ENCODE measurements around the gene TBX19. TPM values are rescaled to one million over a fixed set of nuclear protein-coding genes. Genes with fewer than 3 reads are reported as not detected.

The TBX19 gene
- polyA plus RNA-seq (ENCODE audit: low read depth in 6 of 6) = 1 to 10 TPM in 5 of 6 donors, not detected in 1; 1.7 to 4.3 (median 2.3) TPM

DNA sequence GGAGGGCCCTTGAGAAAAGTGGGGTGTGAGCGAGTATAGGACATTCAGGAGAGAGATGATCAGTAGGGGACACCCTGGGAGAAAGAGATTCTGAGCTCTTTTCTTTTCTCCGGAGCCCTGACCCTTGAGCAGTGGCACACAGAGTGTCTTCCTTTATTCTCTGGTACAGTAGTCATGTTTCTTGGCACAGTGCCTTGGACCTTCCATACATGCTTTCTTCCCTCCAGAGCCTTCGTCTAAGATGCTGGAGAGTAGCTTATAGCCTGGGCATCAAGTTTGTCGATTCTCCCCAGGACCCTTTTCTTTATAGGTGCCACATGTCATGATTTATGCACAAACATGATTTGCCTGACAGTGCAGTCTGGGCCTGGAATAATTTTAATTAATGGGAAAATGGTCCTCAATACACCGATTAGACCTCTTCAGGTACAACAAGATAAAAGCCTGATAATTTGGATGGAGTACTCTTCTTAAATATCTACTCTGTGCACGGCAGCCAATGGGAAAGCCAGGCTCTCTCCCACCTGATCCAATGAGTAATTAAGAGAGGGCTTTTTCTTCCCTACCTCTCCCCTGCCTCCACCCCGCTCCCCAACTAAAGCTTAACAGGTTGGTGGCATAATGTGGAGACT, at the start of gene TBX19:
TSS of gene TBX19 (plus strand) at position 582 of the 632 bp plus-strand sequence. CDS start 214 bp downstream, outside the sequence.
- no peak for ATAC-seq (ENCODE audit: low read depth in 2 of 2)
- Mint-ChIP-seq H3K4me1 (peaks cover 2 to 9% (median 8%) of the 10 kb centered on the region in 3 donors), H3K27ac (peak within 1 kb of the TSS in 2 of 6 donors; percentile 3 to 49), H3K27me3 (no peaks in the 10 kb centered on the region), H3K36me3 (peaks cover 27% of the 10 kb centered on the region in 2 donors), H3K9me3 (peaks cover 0 to 17% (median 3%) of the 10 kb centered on the region in 7 donors), H3K4me3 (peak within 1 kb of the TSS in 1 of 8 donors; percentile 39)
- no peak for DNase-seq

DNA sequence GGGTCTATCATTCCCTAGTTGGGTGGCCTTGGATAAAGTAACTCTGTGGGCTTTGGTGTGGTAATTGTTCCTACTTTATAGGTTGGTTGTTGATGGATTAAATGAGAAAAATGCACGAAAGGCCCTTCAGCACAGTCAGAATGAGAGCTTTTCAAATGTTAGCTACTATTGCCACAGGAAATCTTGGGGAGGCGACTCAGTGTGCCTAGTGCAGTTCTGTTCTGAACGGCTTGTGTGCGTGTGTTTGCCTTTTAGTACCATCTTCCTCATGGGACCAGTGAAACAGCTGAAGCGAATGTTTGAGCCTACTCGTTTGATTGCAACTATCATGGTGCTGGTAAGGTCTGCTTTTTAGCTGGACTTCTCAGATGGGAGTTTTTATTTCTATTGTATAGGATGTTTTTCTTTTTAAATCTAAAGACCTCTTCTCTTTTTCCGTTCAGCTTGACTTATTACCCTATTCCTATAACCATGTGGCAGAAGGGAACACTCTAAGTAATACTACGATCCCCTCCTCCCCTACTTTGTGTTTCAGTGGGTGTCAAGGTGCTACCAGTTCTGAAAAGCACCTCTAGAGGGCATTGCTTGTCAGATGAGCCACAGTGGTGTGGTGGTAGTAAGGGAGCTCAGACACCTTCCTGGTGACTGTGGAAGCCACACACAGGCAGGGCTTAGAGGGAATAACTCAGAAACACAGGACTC, 45.7 kb upstream of the TBX19 start:
- H3K4me3 Mint-ChIP-seq = no peak overlapping the region
- peak; percentile 80 to 82 for ATAC-seq (ENCODE audit: low read depth in 2 of 2)
- H3K27me3 Mint-ChIP-seq = no peaks in the 10 kb centered on the region
- H3K27ac Mint-ChIP-seq = no peak overlapping the region
- no peaks in the 10 kb centered on the region for H3K9me3 Mint-ChIP-seq
- DNase-seq = no peak
- H3K36me3 Mint-ChIP-seq = peaks cover 39 to 46% of the 10 kb centered on the region in 2 donors
- peaks cover 37 to 51% (median 47%) of the 10 kb centered on the region in 3 donors for H3K4me1 Mint-ChIP-seq

DNA sequence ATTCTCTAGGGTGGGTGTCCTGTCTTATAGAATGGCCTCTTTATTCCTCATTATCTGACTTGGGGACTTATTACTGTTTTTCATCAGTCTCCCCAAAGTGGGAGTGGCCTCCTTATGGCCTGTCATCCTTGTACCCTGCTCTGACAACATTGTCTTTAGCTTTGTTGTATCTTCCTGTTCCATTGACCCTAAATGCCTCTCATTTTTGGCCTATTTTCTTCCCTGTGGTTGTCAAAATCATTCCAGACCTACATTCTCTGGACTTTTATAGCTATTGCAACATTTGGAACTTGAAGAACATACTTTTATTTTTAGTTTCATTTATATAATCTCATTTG, 45.2 kb upstream of the TBX19 start:
- no peaks in the 10 kb centered on the region for H3K27me3 Mint-ChIP-seq
- no peaks in the 10 kb centered on the region for H3K9me3 Mint-ChIP-seq
- H3K4me3 Mint-ChIP-seq = no peak overlapping the region
- H3K4me1 Mint-ChIP-seq = peaks cover 37 to 52% (median 42%) of the 10 kb centered on the region in 3 donors
- peak overlapping the region in 3 of 6 donors; percentile 16 to 69 (median 28) for H3K27ac Mint-ChIP-seq
- ATAC-seq (ENCODE audit: low read depth in 2 of 2) = no peak
- no peak for DNase-seq
- H3K36me3 Mint-ChIP-seq = peaks cover 43 to 51% of the 10 kb centered on the region in 2 donors

DNA sequence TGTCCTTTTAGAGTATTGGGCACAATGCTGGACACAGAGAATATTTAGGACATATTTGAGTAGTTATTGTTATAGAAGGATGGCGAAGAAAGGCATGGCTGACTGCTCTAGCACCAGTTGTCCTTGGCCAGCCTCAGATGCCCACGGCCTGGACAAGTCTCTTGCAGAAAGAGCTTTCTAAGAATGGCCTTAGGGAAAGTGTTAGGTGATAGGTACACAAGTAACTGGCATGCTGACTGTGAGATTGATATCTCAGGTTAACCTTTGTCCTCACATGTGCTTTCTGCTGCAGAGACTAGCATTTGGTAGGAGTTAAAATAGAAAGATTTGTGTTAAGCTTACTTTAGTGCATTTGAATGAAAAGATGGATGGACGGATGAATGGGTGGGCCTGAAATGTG, 44.7 kb upstream of the TBX19 start:
- Mint-ChIP-seq H3K4me1 (peaks cover 34 to 48% (median 37%) of the 10 kb centered on the region in 3 donors), H3K36me3 (peaks cover 43 to 51% of the 10 kb centered on the region in 2 donors), H3K27me3 (no peaks in the 10 kb centered on the region), H3K4me3 (no peak overlapping the region), H3K27ac (no peak overlapping the region), H3K9me3 (no peaks in the 10 kb centered on the region)
- ATAC-seq (ENCODE audit: low read depth in 2 of 2) (no peak), DNase-seq (no peak)

DNA sequence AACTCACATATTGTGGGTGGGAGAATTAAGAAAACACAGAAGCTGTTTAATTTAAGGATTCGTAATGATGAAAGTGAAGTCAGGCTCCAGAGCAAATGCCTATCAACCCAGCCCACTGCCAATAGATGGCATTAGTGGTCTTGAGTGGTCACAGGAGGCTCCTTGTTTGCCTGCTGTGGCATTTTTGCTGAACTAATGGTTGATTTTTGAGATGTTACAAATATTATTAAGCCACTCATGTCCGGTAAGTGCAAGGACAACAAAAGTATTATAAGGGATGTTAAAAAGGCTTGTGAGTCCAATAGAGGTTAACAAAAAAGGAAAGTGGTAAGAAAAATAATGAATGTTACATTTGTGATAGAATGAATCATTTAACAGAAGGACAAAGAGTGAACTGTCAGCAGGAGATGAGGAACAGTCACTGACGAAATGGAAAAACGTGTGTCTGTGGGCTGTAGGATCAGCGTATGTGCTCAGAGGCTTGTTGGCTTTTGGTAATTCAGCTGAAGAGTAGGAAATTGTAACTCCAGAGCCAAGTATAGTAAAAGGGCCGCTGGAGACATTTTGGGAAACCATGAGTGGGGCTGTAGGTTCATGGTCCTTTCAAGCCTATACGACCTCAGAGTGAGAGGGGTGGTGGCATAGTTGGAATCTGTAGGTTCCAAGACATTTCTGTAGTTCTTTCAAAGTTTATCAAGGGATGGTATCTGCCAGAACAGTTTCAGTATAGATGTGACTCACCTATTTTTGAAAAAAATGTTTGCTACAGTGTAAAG, 43.7 kb upstream of the TBX19 start:
- Mint-ChIP-seq H3K36me3 (peaks cover 43 to 51% of the 10 kb centered on the region in 2 donors), H3K27me3 (no peaks in the 10 kb centered on the region), H3K27ac (peak overlapping the region in 1 of 6 donors; percentile 28), H3K4me3 (no peak overlapping the region), H3K9me3 (no peaks in the 10 kb centered on the region), H3K4me1 (peaks cover 27 to 40% (median 30%) of the 10 kb centered on the region in 3 donors)
- no peak for DNase-seq
- ATAC-seq (ENCODE audit: low read depth in 2 of 2) = no peak

DNA sequence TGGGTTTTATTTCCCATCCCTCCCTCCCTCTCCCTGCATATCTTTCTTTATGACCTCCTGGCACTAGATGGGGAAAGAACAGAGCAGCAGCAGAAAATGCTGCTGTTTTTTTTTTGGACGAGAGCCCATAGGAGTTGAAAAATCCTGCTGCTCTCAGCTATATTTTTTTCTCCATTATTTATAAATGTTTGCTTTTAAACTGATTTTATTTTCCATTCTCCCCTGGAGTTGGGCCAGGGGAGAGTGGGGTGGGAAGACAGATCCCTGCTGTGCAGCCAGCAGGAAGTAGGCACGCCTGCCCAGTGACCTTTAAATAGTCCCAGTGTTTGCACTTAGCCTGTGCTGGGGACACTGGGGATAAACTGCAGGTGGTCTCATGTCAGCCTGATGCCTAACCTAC, 37.5 kb upstream of the TBX19 start:
- peak overlapping the region in 2 of 6 donors; percentile 65 to 79 for H3K27ac Mint-ChIP-seq

DNA sequence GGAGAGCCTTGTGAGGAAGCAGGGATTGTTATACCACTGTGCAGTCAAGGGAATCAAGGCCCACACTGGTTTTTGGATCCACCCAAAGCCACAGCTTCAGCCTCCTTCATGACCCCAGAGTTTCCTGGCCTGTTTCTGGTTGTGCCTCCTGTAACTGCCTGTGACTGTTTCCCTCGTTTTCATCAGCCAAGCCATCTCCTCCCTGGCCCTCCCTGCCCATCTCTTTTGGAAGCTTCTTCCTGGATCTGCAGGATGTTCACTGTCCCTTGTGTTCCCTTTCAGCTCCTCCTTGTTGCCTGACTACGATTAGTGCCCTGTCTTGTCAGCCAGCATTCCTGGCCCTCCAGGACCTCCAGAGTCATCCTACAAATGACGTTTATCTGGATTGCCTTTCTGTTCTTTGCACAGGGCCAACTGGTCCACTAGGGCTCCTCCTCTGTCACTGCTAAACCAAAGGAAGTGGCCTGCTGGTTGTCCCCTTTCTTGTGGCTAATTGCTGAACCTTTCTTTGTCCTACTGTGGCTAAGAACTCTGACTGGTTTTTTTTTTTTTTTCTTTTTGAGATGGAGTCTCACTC, 37.0 kb upstream of the TBX19 start:
- Mint-ChIP-seq H3K27ac (peak overlapping the region in 2 of 6 donors; percentile 79 to 94), H3K36me3 (peaks cover 29 to 36% of the 10 kb centered on the region in 2 donors), H3K27me3 (no peaks in the 10 kb centered on the region), H3K4me1 (peaks cover 12 to 39% (median 15%) of the 10 kb centered on the region in 3 donors), H3K4me3 (no peak overlapping the region), H3K9me3 (no peaks in the 10 kb centered on the region)
- ATAC-seq (ENCODE audit: low read depth in 2 of 2) (no peak), DNase-seq (no peak)

More for the DNA sequence above, 37.5 kb upstream of the TBX19 start:
- Mint-ChIP-seq H3K36me3 (peaks cover 29 to 34% of the 10 kb centered on the region in 2 donors), H3K27me3 (no peaks in the 10 kb centered on the region), H3K9me3 (no peaks in the 10 kb centered on the region), H3K4me1 (peaks cover 13 to 36% (median 13%) of the 10 kb centered on the region in 3 donors), H3K4me3 (no peak overlapping the region)
- DNase-seq (no peak), ATAC-seq (ENCODE audit: low read depth in 2 of 2) (no peak)

DNA sequence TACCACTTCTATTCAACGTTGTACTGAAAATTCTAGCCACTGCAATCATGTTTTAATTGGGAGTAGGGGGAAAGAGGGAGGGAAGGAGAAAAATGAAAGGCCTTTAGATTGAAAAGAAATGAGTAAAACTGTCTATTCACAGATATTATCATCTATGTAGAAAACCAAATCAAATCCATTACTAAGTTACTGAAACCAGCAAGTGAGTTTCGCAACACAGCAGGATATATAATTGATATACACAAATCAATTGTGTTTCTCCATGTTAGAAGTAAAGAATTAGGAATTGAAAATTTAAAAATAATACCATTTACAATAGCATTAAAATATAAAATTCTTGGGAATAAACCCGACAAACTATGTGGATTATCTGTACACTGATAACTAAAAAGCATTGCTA, 35.6 kb upstream of the TBX19 start:
- DNase-seq (no peak), ATAC-seq (ENCODE audit: low read depth in 2 of 2) (no peak)
- H3K27ac Mint-ChIP-seq = peak overlapping the region in 1 of 6 donors; percentile 3
- H3K9me3 Mint-ChIP-seq = no peaks in the 10 kb centered on the region
- peaks cover 13 to 37% (median 19%) of the 10 kb centered on the region in 3 donors for H3K4me1 Mint-ChIP-seq
- peaks cover 22 to 39% of the 10 kb centered on the region in 2 donors for H3K36me3 Mint-ChIP-seq
- no peak overlapping the region for H3K4me3 Mint-ChIP-seq
- H3K27me3 Mint-ChIP-seq = no peaks in the 10 kb centered on the region

DNA sequence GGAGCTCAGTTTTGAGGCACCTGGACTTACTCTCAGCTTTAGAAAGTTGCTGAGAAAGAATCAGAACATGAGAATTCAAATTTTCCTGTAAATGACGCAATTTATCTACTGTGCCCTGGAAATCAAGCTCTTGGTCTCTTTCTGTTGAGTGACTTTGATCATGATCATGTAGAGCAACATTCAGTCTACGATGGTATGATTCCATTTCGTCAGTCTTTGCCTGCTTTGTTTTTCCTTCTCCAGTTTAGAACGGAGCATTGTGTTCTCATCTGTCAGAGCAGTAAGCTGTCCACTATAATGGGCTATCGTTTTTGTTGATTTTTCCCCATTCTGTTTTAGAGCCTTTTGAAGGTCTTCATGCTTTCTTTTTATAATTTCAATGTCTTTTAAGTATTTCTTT, 34.2 kb upstream of the TBX19 start:
- H3K4me1 Mint-ChIP-seq = peaks cover 16 to 40% (median 23%) of the 10 kb centered on the region in 3 donors
- no peak overlapping the region for H3K27ac Mint-ChIP-seq
- no peaks in the 10 kb centered on the region for H3K9me3 Mint-ChIP-seq
- no peak for ATAC-seq (ENCODE audit: low read depth in 2 of 2)
- no peak for DNase-seq
- no peak overlapping the region for H3K4me3 Mint-ChIP-seq
- peaks cover 17 to 35% of the 10 kb centered on the region in 2 donors for H3K36me3 Mint-ChIP-seq
- no peaks in the 10 kb centered on the region for H3K27me3 Mint-ChIP-seq

DNA sequence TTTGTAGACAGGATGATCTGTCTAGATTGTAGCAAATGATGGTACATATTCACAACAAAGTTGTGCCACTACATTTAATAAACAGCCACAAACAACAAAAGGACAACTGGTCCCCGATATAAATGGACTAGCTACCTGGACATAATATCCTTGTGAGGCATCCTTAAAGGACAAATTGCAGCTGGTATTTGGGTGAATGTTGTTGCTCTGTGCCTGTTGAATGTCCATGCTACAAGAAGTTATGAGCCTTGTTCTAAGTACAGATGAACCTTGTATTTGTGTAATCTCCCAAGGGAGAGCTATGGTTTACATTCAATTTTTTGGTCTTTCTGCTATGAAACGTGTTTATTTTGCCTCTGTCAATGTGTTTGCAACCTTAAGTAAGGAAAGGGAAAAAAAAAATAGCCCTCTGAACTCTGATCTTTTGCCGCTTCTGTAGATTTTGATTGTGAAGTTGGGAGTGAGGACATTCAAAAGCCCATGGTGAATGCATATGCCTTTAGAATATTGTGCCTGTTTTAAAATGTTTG, 28.4 kb upstream of the TBX19 start:
- peaks cover 12 to 22% (median 18%) of the 10 kb centered on the region in 3 donors for H3K4me1 Mint-ChIP-seq

DNA sequence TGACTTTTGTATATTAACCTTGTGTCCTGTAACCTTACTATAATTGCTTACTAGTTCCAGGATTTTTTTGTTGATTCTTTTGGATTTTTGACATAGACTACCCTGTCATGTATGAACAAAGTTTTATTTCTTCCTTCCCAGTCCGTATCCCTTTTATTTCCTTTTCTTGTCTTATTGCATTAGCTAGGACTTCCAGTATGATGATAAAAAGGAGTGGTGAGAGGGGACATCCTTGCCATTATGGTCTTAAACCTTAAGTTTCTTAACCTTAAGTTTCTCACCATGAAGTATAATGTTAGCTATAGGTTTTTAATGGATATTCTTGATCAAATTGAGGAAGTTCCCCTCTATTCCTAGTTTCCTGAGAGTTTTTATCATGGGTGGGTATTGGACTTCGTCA, 24.5 kb upstream of the TBX19 start:
- no peak overlapping the region for H3K27ac Mint-ChIP-seq
- no peak for ATAC-seq (ENCODE audit: low read depth in 2 of 2)
- no peak overlapping the region for H3K4me3 Mint-ChIP-seq
- no peaks in the 10 kb centered on the region for H3K27me3 Mint-ChIP-seq
- peaks cover 0 to 10% (median 7%) of the 10 kb centered on the region in 3 donors for H3K4me1 Mint-ChIP-seq
- DNase-seq = no peak
- peaks cover 19 to 45% of the 10 kb centered on the region in 2 donors for H3K36me3 Mint-ChIP-seq
- H3K9me3 Mint-ChIP-seq = peaks cover 0 to 15% (median 10%) of the 10 kb centered on the region in 7 donors

More for the DNA sequence above, 28.4 kb upstream of the TBX19 start:
- Mint-ChIP-seq H3K27ac (peak overlapping the region in 2 of 6 donors; percentile 7 to 39), H3K4me3 (no peak overlapping the region), H3K36me3 (peaks cover 13 to 40% of the 10 kb centered on the region in 2 donors), H3K27me3 (no peaks in the 10 kb centered on the region), H3K9me3 (peaks cover 0 to 15% (median 10%) of the 10 kb centered on the region in 7 donors)
- DNase-seq (no peak), ATAC-seq (ENCODE audit: low read depth in 2 of 2) (no peak)

DNA sequence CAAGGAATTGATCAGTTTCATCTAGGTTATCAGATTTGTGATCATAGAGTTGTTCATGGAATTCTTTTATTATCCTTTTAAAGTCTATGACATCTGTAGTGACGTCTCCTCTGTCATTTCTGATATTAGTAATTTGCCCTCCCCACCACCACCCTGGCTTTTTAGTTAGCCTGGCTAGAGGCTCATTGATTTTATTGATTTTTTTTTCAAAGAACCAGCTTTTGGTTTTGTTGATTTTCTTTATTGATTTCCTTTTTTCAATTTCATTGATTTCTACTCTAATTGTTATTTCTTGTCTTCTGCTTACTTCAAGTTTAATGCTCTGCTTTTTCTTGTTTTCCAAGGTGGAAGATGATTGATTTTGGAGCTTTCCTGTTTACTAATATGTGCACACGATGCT, 23.3 kb upstream of the TBX19 start:
- DNase-seq = no peak
- no peaks in the 10 kb centered on the region for H3K27me3 Mint-ChIP-seq
- H3K4me3 Mint-ChIP-seq = no peak overlapping the region
- peaks cover 0 to 15% (median 10%) of the 10 kb centered on the region in 7 donors for H3K9me3 Mint-ChIP-seq
- ATAC-seq (ENCODE audit: low read depth in 2 of 2) = no peak
- H3K4me1 Mint-ChIP-seq = peaks cover 3 to 13% (median 10%) of the 10 kb centered on the region in 3 donors
- H3K27ac Mint-ChIP-seq = no peak overlapping the region
- peaks cover 30 to 52% of the 10 kb centered on the region in 2 donors for H3K36me3 Mint-ChIP-seq

DNA sequence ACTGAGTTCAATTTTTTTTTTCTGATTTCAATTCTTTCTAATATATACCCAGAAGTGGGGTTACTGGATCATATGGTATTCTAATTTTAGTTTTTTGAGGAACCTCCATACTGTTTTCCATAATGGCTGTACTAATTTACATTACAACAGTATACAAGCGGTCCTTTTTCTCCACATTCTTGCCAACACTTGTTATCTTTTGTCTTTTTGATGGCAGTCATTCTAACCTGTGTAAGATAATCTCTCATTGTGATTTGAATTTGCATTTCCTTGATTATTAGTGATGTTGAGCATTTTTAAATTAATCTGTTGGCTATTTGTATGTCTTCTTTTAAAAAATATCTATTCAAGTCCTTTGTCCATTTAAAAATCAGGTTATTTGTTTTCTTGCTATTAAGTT, 21.1 kb upstream of the TBX19 start:
- ATAC-seq (ENCODE audit: low read depth in 2 of 2) = no peak
- peaks cover 3 to 13% (median 6%) of the 10 kb centered on the region in 3 donors for H3K4me1 Mint-ChIP-seq
- no peak overlapping the region for H3K4me3 Mint-ChIP-seq
- H3K9me3 Mint-ChIP-seq = peaks cover 0 to 18% (median 14%) of the 10 kb centered on the region in 7 donors
- H3K27me3 Mint-ChIP-seq = no peaks in the 10 kb centered on the region
- H3K36me3 Mint-ChIP-seq = peaks cover 46 to 56% of the 10 kb centered on the region in 2 donors
- no peak for DNase-seq
- H3K27ac Mint-ChIP-seq = peak overlapping the region in 1 of 6 donors; percentile 13
